ENCODE data around the gene HECW1. TPM values are rescaled to one million over a fixed set of nuclear protein-coding genes. Genes with fewer than 3 reads are reported as not detected.

HECW1 gene
- total RNA-seq, 1 experiment from 2014 or later = 2.7 TPM

- H3K4me3 ChIP-seq = no peak overlapping the region
- no peaks in the 10 kb centered on the region for H3K9me3 ChIP-seq (ENCODE audit: insufficient read depth, low read depth)
- DNase-seq = no peak
- H3K27ac ChIP-seq = no peak overlapping the region
- ChIA-PET POLR2A (ENCODE audit: unreplicated experiment) (no interaction called here), CTCF (no interaction called here)
- TF ChIP-seq EZH2 (IDR thresholded peaks at IDR 0.05; ENCODE audit: low read depth) (no peak), CTCF (conservative IDR thresholded peaks at IDR 0.05) (no peak)
- peaks cover 38% of the 10 kb centered on the region for H3K27me3 ChIP-seq (ENCODE audit: insufficient read depth, low read depth)
- no peaks in the 10 kb centered on the region for H4K20me1 ChIP-seq (ENCODE audit: insufficient read depth)
- no peaks in the 10 kb centered on the region for H3K4me1 ChIP-seq (replicated peaks; ENCODE audit: insufficient read depth)
- H2AFZ ChIP-seq = no peak overlapping the region
- intact Hi-C loops (cut with micrococcal nuclease; ENCODE audit: unreplicated experiment) = no loop called here
- no TSS peak for BruUV-seq (replicated peaks)
- no peaks in the 10 kb centered on the region for H3K9me2 ChIP-seq (ENCODE audit: insufficient read depth)
- H3K79me2 ChIP-seq (ENCODE audit: low read depth) = no peaks in the 10 kb centered on the region
- no peak overlapping the region for H3K4me2 ChIP-seq
- H3K36me3 ChIP-seq (ENCODE audit: low read depth) = no peaks in the 10 kb centered on the region
- no peaks in the 10 kb centered on the region for H3F3A ChIP-seq (ENCODE audit: insufficient read depth, low read depth)
Observed at GRCh38 chr7:43139137-43139536, 26.7 kb downstream of the HECW1 start.

GRCh38 chr7:43140186-43140585 is 27.7 kb downstream of the HECW1 start:
- no peak for TF ChIP-seq EZH2 (IDR thresholded peaks at IDR 0.05; ENCODE audit: low read depth)
- Histone ChIP-seq H3K4me1 (replicated peaks; ENCODE audit: insufficient read depth) (no peaks in the 10 kb centered on the region), H4K20me1 (ENCODE audit: insufficient read depth) (no peaks in the 10 kb centered on the region), H3K9me3 (ENCODE audit: insufficient read depth, low read depth) (no peaks in the 10 kb centered on the region), H3F3A (ENCODE audit: insufficient read depth, low read depth) (no peaks in the 10 kb centered on the region), H3K36me3 (ENCODE audit: low read depth) (no peaks in the 10 kb centered on the region), H3K9me2 (ENCODE audit: insufficient read depth) (no peaks in the 10 kb centered on the region), H2AFZ (no peak overlapping the region), H3K4me2 (no peak overlapping the region), H3K27me3 (ENCODE audit: insufficient read depth, low read depth) (peaks cover 38% of the 10 kb centered on the region), H3K79me2 (ENCODE audit: low read depth) (no peaks in the 10 kb centered on the region), H3K27ac (no peak overlapping the region), H3K4me3 (no peak overlapping the region)
- intact Hi-C loops (cut with micrococcal nuclease; ENCODE audit: unreplicated experiment) = no loop called here
- no TSS peak for BruUV-seq (replicated peaks)
- DNase-seq = no peak
- ChIA-PET POLR2A (ENCODE audit: unreplicated experiment) (no interaction called here), CTCF (no interaction called here)

GRCh38 chr7:43141091-43141490 is 28.6 kb downstream of the HECW1 start:
- ChIA-PET CTCF (no interaction called here), POLR2A (ENCODE audit: unreplicated experiment) (no interaction called here)
- peaks cover 38% of the 10 kb centered on the region for H3K27me3 ChIP-seq (ENCODE audit: insufficient read depth, low read depth)
- H3K4me2 ChIP-seq = no peak overlapping the region
- H3K9me3 ChIP-seq (ENCODE audit: insufficient read depth, low read depth) = no peaks in the 10 kb centered on the region
- no peak overlapping the region for H3K27ac ChIP-seq
- DNase-seq = no peak
- no peaks in the 10 kb centered on the region for H3K9me2 ChIP-seq (ENCODE audit: insufficient read depth)
- no peaks in the 10 kb centered on the region for H4K20me1 ChIP-seq (ENCODE audit: insufficient read depth)
- H3K4me3 ChIP-seq = no peak overlapping the region
- no peaks in the 10 kb centered on the region for H3K4me1 ChIP-seq (replicated peaks; ENCODE audit: insufficient read depth)
- intact Hi-C loops (cut with micrococcal nuclease; ENCODE audit: unreplicated experiment) = no loop called here
- H3K36me3 ChIP-seq (ENCODE audit: low read depth) = no peaks in the 10 kb centered on the region
- no peaks in the 10 kb centered on the region for H3K79me2 ChIP-seq (ENCODE audit: low read depth)
- BruUV-seq (replicated peaks) = no TSS peak
- no peaks in the 10 kb centered on the region for H3F3A ChIP-seq (ENCODE audit: insufficient read depth, low read depth)
- TF ChIP-seq CTCF (conservative IDR thresholded peaks at IDR 0.05) (no peak), EZH2 (IDR thresholded peaks at IDR 0.05; ENCODE audit: low read depth) (no peak)
- H2AFZ ChIP-seq = no peak overlapping the region

- Histone ChIP-seq H3K9me2 (ENCODE audit: insufficient read depth) (no peaks in the 10 kb centered on the region), H2AFZ (no peak overlapping the region), H3K36me3 (ENCODE audit: low read depth) (no peaks in the 10 kb centered on the region), H3K79me2 (ENCODE audit: low read depth) (no peaks in the 10 kb centered on the region), H3K27ac (no peak overlapping the region), H3F3A (ENCODE audit: insufficient read depth, low read depth) (no peaks in the 10 kb centered on the region), H3K27me3 (ENCODE audit: insufficient read depth, low read depth) (peaks cover 38% of the 10 kb centered on the region), H3K4me2 (no peak overlapping the region), H3K9me3 (ENCODE audit: insufficient read depth, low read depth) (no peaks in the 10 kb centered on the region), H4K20me1 (ENCODE audit: insufficient read depth) (no peaks in the 10 kb centered on the region), H3K4me3 (no peak overlapping the region), H3K4me1 (replicated peaks; ENCODE audit: insufficient read depth) (no peaks in the 10 kb centered on the region)
- DNase-seq = no peak
- no peak for TF ChIP-seq EZH2 (IDR thresholded peaks at IDR 0.05; ENCODE audit: low read depth)
- TF ChIP-seq CTCF (conservative IDR thresholded peaks at IDR 0.05) = no peak
- CTCF ChIA-PET = no interaction called here
- intact Hi-C loops (cut with micrococcal nuclease; ENCODE audit: unreplicated experiment) = no loop called here
- BruUV-seq (replicated peaks) = no TSS peak
- POLR2A ChIA-PET (ENCODE audit: unreplicated experiment) = no interaction called here
Observed at GRCh38 chr7:43142703-43143102, 30.3 kb downstream of the HECW1 start.

Measured in PC-9 (cell line).